ENCODE measurements around the gene MSANTD3.

The MSANTD3 gene

DNA sequence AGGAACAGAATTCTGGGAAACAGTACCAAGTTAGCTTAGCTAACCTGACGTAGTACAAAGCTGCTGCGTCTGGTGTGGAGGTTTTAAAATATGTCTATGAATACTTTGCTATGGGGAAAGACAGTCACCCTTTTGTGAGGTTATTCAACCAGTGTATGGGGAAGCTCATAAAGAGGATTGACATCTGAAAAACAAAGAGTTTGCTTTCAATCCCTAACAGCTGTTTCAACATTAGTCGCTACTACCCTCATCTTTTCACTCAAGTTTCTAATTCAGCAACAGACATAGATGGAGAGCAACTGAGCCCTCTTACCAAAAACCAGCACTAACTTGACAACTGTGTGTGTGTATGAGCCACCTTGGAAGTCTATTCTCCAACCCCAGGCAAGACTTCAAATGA lies 7.8 kb upstream of the MSANTD3 start:
- TF ChIP-seq FOXM1 (IDR thresholded peaks at IDR 0.05; ENCODE audit: borderline replicate concordance, low read depth), result no peak
- TF ChIP-seq CEBPB (IDR thresholded peaks at IDR 0.05), result no peak
- TF ChIP-seq, protein P1, sequence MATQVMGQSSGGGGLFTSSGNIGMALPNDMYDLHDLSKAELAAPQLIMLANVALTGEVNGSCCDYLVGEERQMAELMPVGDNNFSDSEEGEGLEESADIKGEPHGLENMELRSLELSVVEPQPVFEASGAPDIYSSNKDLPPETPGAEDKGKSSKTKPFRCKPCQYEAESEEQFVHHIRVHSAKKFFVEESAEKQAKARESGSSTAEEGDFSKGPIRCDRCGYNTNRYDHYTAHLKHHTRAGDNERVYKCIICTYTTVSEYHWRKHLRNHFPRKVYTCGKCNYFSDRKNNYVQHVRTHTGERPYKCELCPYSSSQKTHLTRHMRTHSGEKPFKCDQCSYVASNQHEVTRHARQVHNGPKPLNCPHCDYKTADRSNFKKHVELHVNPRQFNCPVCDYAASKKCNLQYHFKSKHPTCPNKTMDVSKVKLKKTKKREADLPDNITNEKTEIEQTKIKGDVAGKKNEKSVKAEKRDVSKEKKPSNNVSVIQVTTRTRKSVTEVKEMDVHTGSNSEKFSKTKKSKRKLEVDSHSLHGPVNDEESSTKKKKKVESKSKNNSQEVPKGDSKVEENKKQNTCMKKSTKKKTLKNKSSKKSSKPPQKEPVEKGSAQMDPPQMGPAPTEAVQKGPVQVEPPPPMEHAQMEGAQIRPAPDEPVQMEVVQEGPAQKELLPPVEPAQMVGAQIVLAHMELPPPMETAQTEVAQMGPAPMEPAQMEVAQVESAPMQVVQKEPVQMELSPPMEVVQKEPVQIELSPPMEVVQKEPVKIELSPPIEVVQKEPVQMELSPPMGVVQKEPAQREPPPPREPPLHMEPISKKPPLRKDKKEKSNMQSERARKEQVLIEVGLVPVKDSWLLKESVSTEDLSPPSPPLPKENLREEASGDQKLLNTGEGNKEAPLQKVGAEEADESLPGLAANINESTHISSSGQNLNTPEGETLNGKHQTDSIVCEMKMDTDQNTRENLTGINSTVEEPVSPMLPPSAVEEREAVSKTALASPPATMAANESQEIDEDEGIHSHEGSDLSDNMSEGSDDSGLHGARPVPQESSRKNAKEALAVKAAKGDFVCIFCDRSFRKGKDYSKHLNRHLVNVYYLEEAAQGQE (IDR thresholded peaks at IDR 0.05; ENCODE audit: low read depth), result no peak
- no peak for TF ChIP-seq TCF12 (IDR thresholded peaks at IDR 0.05; ENCODE audit: low read depth)
- TF ChIP-seq, protein P2, sequence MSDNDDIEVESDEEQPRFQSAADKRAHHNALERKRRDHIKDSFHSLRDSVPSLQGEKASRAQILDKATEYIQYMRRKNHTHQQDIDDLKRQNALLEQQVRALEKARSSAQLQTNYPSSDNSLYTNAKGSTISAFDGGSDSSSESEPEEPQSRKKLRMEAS (IDR thresholded peaks at IDR 0.05), result no peak
- TF ChIP-seq EP300 (IDR thresholded peaks at IDR 0.05; ENCODE audit: borderline replicate concordance), result no peak
- no peak for TF ChIP-seq CREB1 (IDR thresholded peaks at IDR 0.05; ENCODE audit: low read depth)
- no peak for TF ChIP-seq RAD21 (IDR thresholded peaks at IDR 0.05; ENCODE audit: low read depth)
- no peak for TF ChIP-seq ZBTB7A (IDR thresholded peaks at IDR 0.05; ENCODE audit: low read depth)
- no peak for TF ChIP-seq TEAD4 (IDR thresholded peaks at IDR 0.05)
- TF ChIP-seq NFIC (IDR thresholded peaks at IDR 0.05), result no peak
- TF ChIP-seq USF1 (IDR thresholded peaks at IDR 0.05), result no peak

- TF ChIP-seq TAF1 (IDR thresholded peaks at IDR 0.05; ENCODE audit: low read depth) (no peak), USF1 (IDR thresholded peaks at IDR 0.05) (no peak), NFIC (IDR thresholded peaks at IDR 0.05) (no peak), TCF12 (IDR thresholded peaks at IDR 0.05; ENCODE audit: low read depth) (no peak), CEBPB (IDR thresholded peaks at IDR 0.05) (no peak), EGR1 (IDR thresholded peaks at IDR 0.05) (no peak), CREB1 (IDR thresholded peaks at IDR 0.05; ENCODE audit: low read depth) (no peak), RAD21 (IDR thresholded peaks at IDR 0.05; ENCODE audit: low read depth) (no peak), YY1 (IDR thresholded peaks at IDR 0.05; ENCODE audit: low read depth) (no peak), ZBTB7A (IDR thresholded peaks at IDR 0.05; ENCODE audit: low read depth) (no peak), EP300 (IDR thresholded peaks at IDR 0.05; ENCODE audit: borderline replicate concordance) (no peak), TEAD4 (IDR thresholded peaks at IDR 0.05) (no peak), FOXM1 (IDR thresholded peaks at IDR 0.05; ENCODE audit: borderline replicate concordance, low read depth) (no peak)
- TF ChIP-seq, protein P1 (IDR thresholded peaks at IDR 0.05; ENCODE audit: low read depth), result no peak
- TF ChIP-seq, protein P2 (IDR thresholded peaks at IDR 0.05), result no peak
Measured at GRCh38 chr9:100425758-100426157, 1.2 kb upstream of the MSANTD3 start.

- TF ChIP-seq TCF12 (IDR thresholded peaks at IDR 0.05; ENCODE audit: low read depth) (no peak), RAD21 (IDR thresholded peaks at IDR 0.05; ENCODE audit: low read depth) (no peak), FOXM1 (IDR thresholded peaks at IDR 0.05; ENCODE audit: borderline replicate concordance, low read depth) (no peak), USF1 (IDR thresholded peaks at IDR 0.05) (no peak), EGR1 (IDR thresholded peaks at IDR 0.05) (no peak), NFIC (IDR thresholded peaks at IDR 0.05) (no peak), TAF1 (IDR thresholded peaks at IDR 0.05; ENCODE audit: low read depth) (no peak), CREB1 (IDR thresholded peaks at IDR 0.05; ENCODE audit: low read depth) (no peak), ZBTB7A (IDR thresholded peaks at IDR 0.05; ENCODE audit: low read depth) (no peak)
- TF ChIP-seq, protein P1 (IDR thresholded peaks at IDR 0.05; ENCODE audit: low read depth), result no peak
Measured at GRCh38 chr9:100426189-100426529, 784 bp upstream of the MSANTD3 start.

Data from Ishikawa (cell line).